NCI-H1092 treated with DMSO at 0.1 percent for 48 hours (cell line): ENCODE measurements around the gene NOP53.
"Not testable (repeated sequence)": the region's sequence is repeated elsewhere in the genome, so short reads cannot be mapped to it uniquely, and the experiment has no call there.

Source experiments
- DNase-seq: peaks from one replicate; lab custom pipeline; 2025; lab: John Stamatoyannopoulos, UW

Gene NOP53

DNA sequence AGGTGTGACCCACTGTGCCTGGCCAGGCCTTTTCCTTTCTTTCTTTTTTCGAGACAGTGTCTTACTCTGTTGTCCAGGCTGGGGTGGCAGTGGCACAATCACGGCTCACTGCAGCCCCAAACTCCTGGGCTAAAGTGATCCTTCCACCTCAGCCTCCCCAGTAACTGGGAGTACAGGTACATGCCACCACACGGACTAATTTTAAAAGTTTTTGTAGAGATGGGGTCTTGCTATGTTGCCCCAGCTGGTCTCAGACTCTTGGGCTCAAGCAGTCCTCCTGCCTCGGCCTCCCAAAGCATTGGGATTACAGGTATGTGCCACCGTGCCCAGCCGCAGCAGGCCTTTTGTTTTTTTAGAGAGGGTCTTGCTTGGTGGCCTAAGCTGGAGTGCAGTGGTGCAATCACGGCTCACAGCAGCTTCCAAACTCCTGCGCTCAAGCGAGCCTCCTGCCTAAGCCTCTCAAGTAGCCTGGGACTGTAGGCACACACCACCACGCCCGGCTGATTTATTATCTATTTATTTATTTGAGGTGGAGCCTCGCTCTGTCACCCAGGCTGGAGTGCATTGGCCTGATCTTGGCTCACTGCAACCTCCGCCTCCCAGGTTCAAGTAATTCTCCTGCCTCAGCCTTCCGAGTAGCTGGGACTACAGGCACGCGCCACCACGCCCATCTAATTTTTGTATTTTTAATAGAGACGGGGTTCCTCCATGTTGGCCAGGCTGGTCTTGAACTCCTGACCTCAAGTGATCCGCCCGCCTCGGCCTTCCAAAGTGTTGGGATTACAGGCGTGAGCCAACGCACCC, 32.1 kb downstream of the NOP53 start:
- not testable (repeated sequence) for DNase-seq

DNA sequence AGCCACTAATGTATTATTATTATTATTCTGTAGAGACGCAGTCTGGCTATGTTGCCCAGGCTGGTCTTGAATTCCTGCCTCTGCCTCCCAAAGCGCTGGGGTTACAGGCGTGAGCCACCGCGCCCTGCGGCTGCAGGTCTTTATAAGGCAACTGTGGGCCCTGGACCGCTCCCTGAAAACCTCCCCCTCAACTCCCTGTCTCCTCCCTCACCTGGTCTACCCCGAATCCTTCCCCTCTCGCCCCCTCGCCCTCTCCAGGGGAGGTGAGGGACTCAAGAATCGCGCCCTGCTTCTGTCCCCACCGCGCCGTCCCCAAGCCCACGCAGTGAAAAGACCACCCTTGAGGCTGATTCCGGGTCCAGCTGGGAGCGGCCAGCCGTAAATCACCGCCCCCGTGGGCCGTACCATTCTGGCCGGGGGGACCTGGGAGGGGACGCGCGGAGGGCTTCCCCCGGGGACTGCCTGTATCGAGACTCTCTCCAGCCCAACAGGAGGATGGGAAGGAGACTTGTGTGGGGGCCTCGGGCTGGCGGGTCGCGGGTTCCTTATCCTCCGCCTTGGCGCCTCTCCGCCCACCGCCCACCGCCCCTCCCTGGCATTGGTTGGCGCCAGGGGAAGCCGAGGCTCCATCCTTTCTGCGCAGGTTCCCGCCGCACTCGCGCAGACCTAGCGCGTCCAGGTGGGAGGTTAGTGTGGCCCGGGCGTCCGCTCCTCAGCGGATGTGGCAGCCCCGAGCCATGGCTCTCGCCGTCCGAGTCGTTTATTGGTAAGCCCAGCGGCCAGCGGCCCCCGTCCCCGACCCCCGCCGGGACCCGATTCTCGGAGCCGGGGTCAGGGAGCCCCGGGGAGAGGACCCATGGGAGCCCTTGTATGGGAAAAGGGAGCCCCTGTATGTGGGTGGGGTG, 33.0 kb downstream of the NOP53 start, which contains the start of gene SELENOW:
Gene SELENOW (plus strand): TSS at position 655 of the 905 bp plus-strand sequence. CDS start 83 bp downstream, at position 738.
- DNase-seq, result peak; percentile 81

DNA sequence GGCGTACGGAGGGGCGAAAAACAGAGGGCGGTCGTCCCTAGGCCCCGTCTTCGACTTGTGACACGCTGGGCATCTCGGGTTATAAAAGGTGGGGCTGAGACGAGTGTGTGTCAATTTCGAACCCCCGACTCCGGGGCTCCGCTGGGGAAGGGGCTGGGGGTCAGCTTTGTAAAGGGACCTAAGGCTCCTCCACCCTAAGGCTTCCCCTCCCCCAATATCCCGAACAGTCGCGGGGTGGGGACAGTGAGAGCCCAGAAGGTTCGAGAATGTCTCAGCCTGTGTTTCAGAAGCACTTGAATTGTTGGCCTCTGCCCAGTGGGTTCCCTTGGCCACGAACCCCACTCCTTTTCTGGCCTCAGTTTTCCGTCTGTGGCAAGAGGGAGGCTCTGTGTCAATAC, 33.6 kb downstream of the NOP53 start:
- DNase-seq, result no peak

DNA sequence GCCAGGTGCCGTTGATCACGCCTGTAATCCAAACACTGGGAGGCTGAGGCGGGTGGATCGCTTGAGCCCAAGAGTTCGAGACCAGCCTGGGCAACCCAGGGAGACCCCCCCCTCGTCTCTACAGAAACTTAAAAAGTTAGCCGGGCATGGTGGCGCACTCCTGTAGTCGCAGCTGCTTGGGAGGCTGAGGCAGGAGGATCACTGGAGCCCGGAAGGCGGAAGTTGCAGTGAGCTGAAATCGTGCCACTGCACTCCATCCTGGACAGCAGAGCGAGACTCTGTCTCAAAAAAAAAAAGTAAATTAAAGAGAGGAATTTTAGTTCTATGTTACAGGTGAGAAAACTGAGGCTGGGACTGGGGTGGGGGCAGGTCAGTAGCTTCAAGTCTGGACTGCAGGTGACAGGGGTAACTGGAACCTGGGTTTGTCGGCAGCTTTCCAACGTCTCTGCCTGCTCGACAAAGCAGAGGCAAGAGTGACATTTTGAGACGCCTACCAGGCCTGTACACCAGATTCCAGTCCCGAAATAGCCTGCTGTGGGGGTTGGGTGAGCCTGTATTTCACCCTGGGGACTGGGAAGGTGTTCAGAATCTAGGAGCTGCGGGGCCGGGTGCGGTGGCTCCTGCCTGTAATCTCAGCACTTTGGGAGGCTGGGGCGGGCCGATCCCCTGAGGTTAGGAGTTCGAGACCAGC, 34.3 kb downstream of the NOP53 start:
- DNase-seq, result no peak

DNA sequence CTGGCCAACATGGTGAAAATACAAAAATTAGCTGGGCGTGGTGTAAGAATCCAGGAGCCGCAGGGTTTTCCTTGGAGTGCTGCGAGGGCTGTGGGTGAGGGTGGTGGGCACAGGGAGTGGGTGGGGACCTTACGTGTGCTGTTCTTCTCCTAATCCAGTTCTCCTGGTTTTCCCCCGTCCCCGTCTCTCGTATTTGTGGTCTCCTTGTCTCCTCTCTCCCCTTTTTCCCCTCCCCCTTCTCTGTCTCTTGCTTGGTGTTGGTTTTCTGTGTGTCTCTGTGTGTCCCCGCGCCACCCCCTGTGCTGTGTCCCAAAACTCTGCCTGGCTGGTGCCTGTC, 34.8 kb downstream of the NOP53 start:
- no peak for DNase-seq

DNA sequence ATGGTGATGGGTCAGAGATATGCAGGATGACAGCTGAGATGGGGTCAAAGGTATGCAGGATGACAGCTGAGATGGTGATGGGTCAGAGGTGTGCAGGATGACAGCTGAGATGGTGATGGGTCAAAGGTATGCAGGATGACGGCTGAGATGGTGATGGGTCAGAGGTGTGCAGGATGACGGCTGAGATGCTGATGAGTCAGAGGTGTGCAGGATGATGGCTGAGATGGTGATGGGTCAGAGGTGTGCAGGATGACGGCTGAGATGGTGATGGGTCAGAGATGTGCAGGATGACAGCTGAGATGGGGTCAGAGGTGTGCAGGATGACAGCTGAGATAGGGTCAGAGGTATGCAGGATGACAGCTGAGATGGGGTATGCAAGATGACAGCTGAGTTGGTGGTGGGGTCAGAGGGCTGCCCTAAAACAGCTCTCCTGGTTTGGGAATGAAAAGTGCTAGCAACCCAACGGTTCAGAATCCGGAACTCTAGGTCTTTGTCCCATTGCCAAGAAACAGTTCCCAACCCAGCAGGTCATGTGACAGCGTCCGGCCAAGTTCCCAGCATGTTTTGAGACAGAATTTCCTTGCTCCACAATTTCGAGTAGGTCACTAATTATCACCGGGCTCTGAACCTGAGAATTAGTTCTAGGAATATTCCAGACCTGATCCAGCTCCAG, 36.4 kb downstream of the NOP53 start:
- no peak for DNase-seq

DNA sequence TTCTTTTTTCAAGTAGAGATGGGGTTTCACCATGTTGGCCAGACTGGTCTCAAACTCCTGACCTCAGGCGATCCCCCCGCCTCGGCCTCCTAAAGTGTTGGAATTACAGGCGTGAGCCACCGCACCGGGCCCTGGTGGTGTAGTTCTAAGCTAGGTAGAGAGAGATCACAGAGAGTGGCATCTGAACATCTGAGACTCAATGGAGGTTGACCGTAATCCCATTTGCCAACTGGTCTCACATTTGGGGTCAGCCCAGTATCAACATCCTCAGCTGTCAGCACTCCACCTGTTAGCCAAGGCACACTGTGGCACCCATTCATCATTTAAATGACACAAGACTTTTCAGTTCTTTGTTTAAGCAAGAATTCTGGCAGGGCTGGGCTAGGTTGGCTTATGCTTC, 41.2 kb downstream of the NOP53 start:
- no peak for DNase-seq

DNA sequence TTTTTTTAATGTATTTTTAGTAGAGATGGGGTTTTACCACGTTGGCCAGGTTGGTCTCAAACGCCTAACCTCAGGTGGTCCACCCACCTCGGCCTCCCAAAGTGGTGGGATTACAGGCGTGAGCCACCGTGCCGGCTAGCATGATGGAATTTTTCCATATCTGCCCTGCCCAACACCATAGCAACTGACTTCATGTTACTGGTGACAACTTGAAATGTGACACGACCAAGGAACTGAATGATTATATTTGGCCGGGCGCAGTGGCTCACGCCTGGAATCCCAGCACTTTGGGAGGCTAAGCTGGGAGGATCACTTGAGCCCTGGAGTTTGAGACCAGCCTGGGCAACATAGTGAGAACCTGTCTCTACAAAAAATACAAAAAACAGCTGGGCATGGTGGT, 42.0 kb downstream of the NOP53 start:
- not testable (repeated sequence) for DNase-seq

DNA sequence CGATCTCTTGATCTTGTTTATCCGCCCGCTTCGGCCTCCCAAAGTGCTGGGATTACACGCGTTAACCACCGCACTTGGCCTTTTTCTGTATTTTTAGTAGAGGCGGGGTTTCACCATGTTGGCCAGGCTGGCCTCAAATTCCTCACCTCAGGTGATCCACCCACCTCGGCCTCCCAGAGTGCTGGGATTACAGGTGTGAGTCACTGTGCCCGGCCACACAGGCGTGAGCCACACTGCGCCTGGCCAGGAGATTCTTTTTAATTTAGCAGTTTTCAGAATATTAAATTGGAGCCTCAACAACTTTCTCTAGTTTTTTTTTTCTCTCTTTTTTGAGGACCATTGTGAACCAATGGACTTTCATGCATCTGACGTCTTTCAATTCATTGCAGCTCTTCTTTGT, 44.5 kb downstream of the NOP53 start:
- not testable (repeated sequence) for DNase-seq

DNA sequence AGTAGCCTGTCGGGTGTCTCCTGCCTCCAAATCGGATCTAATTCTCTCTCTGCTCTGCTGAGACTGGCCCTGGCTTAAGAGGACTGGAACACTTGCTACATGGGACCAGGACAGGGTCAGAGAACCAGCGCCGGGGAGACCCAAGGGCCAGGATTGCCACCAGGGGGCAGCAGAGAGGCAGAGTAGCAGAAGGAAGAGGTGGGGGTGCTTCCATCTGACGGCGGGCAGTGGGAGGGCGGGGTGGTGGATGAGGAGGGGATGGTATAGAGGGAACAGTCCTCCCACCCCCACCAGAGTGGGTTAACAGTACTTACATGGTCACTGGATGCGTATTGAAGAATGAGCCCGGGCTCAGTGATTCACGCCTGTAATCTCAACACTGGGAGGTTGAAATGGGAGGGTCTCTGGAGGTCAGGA, 45.1 kb downstream of the NOP53 start:
- peak; percentile 40 for DNase-seq

DNA sequence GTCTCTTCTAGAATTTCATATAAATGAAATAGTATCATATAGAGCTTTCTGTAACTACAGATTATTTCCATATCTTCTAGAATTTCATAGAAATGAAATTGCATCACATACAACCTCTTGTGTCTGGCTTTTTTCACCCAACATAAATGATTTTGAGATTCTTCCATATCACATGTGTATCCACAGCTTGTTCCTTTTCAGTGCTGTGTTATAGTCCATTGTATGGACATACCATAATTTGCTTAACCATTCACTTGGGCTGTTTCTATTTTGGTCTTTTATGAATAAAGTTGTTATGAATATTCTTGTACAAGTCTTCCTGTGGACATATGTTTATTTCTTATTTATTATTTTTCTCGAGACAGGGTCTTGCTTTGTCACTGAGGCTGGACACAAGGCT, 47.3 kb downstream of the NOP53 start:
- no peak for DNase-seq

DNA sequence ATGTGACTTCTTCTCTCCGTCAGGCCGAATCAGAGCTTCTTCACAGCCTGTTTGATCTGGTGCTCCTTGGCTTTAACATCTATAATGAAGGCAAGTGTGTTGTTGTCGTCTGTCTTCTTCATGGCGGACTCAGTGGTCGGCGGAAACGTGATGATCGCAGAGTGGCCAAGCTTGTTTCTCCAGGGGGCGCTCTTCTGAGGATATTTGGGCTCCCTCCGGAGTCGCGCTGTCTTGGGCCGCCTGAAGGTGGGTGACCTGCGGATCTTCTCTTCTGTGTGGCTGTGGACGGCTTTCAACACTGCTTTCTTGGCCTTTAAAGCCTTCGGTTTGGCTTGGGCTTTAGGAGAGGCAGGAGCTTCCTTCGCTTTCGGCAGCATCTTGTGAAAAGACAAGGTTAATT, 49.2 kb downstream of the NOP53 start:
- DNase-seq, result no peak

DNA sequence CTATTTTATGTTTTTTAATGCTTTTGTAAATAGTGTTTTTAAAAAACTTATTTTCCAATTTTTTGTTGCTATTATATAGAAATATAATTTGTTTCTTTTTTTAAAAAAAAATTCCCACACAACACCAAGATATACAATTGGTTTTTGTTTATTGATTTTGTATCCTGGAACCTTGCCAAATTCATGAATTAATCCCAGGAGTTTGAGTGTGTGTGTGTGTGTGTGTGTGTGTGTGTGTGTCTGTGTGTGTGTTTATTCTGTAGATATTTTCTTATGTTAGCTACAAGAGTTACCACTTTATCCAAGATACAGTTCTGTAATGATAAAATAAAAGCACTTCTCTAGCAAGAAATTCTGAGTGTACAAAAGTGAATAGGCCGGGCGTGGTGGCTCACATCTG, 51.4 kb downstream of the NOP53 start:
- DNase-seq, result no peak

DNA sequence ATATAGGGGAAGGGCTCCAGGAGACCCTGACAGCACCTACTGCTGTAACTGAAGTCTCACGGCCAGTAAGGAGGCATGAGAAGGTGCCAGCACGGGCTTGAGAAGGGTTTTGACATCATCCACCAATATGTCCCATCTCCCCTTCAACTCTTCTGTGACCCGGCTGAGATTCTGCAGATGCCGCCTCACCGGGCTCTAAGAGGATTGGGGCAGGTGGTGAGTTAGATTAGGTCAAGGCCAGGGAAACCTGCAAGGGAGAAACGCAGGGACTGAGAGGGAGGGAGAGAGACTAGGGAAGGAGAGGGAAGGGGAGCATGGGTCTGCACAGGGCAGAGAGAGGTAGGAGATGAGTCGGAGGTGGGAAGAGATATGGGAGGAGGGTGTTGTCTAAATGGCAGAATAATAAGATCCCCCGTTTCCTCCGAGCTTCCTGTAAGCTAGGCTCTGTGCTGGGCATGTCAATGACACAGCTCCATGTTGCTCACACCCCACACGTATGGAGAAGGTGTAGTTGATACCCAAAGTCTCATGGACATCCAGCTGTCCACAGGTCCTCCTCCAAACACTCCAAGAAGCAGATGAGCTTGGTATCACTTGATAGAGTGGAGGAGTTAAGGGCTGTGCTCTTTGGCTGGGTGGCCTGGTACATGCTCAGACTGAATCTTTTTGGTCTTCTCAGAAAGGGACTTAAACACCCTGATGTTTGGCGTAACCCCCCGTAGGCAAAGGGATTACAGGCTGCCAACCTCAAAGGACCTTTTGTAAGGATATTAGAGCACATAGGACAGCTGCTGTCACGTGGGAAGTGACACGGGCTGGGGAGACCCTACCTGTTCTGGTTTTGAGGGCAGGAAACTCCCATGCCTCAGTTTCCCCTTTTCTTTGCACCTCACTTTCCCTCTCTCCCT, 52.9 kb downstream of the NOP53 start:
- DNase-seq, result no peak

DNA sequence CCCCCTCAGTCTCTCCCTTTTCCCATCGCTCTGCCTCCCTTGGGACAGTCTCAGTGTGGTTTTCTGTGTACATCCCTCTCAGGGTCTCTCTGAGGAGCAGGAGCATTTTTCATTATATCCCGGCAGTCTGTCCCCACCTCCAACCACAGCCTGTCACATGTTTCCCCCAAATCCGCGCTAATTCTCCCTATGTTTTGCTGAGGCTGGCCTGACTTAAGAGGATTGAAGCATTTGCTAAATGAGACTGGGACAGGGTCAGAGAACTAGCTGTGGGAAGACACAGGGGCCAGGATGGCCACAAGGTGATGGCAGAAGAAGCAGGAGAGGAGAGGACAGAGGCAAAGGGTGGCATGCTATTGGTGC, 53.5 kb downstream of the NOP53 start:
- DNase-seq, result no peak

DNA sequence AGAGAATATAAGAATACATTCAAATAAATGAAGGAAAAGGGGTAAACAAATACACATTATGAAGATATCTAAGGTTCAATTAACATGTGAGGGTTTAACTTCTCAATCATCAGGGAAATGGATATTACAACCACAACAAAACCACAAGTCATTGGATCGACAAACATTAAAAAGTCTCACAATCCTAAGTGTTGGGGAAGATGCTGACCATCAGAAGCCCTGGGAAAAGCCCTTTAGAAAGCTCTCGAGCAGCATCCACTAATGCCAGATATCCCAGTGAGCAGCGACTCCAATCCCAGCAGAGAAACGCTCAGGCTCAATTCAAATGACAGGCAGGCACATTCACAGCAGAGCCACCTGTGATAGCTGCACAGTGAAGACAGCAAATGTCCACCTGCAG, 55.9 kb downstream of the NOP53 start:
- no peak for DNase-seq

DNA sequence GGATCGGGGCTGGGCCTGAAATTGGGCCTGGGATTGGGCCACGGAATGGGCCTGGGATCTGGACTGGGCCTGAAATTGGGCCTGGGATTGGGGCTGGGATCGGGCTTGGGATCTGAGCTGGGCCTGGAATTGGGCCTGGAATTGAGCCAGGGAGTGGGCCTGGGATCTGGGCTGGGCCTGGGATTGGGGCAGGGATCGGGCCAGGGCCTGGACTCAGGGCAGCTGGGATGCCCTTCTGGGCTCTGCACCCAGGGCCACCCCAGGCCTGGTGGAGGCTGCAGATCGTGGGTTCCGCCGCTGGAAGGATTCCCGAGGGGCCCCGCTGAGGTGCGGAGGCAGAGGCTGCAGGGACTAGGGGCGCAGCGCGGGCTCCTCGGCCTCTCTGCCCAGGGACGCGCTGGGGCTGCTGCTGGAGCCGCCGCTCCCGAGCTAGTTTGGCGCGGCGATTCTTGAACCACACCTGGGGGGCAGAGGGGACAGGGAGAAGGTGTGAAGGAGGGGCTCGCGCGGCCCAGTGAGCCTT, 57.2 kb downstream of the NOP53 start:
- DNase-seq, result no peak

DNA sequence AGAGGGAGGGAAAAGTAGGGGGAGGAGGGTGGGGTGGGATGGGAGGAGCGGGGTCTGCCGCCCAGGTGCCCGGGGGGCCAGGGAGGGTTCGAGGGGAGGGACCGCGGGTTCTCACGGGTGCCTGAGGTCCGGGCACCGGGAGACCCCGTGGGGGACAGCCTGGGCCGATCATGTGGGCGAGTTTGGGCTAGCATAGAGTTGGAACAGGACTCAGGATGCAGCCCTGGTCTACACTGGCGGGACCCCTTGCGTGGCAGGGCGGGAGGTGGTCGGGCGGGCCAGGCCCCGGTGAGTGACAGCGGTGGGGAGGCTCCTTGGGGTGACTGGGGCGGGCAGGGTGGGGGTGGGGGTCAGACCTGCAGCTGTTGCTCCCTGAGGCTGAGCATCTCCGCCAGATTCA, 57.8 kb downstream of the NOP53 start:
- DNase-seq, result not testable (repeated sequence)

DNA sequence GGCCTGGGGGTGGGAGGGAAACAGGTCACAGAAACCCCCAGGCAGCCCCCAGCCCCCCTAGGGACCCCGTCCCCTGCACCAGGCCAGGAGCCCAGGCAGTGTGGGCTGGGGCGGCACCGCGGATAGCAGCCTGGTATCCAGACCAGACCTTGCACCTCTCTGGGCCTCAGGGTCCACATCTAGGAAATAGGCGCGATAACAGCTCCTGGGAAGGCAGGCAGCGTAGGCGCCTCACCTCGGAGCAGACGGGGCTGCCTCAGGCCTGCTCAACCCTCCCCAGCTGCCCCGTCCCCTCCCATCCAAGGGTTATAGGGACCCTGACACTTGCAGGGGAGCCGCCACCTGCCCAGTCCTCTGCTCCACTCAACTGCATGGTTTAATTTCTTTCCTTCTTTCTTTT, 58.3 kb downstream of the NOP53 start:
- DNase-seq, result not testable (repeated sequence)

DNA sequence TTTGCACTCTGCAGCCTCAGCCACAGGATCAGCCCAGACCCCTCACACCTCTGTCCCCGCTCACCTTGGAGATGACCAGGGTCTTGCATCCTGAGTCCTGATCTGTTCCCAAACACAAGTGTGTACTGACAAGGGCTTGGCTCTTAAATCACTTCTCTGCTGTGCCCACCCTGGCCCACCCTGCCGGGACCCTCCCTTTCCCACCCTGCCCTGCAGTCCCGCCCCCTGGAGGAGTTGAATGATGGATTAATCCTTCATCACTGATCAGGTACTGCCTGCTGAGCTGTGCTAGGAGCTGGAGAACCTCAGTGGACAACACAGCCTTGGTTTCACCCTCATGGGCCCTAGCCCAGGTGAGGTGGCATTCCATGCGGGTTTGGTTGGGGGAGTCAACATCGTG, 59.1 kb downstream of the NOP53 start, which contains the start of gene TPRX1:
Gene TPRX1 (minus strand): TSS at position 101 of the 400 bp plus-strand sequence. CDS start 12 bp downstream, at position 89.
- DNase-seq, result not testable (repeated sequence)

DNA sequence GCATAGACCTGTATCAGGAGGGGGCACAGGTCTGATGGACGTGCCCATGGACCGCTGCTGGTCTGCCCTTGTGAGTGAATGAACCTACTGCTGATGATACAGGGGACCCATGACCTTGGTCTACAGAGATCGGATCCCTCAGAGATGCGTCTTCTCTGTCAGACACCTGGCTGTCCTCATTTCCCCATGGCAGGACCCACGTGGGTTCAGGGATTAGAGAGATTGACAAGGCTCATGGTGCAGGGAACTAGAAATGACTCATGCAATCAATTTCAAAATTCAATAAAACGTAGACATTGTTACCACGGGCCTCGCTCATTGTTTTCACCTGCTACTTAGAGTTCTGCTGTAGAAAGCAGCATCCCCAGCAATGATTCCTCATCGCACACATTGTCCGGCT, 60.0 kb downstream of the NOP53 start:
- no peak for DNase-seq
